ENCODE results near the gene SLC39A5.

GRCh38 chr12:56224102-56224701 lies 5.6 kb upstream of the SLC39A5 start, which contains the start of gene NABP2:
- no peak for TF ChIP-seq EZH2 (optimal IDR thresholded peaks at IDR 0.05; ENCODE audit: low read depth, low read length)
- TF ChIP-seq CTCF (IDR thresholded peaks at IDR 0.05; ENCODE audit: low read length) = peak; percentile 80
